ENCODE data around the gene CACYBP.

- TF ChIP-seq CEBPB (IDR thresholded peaks at IDR 0.05; ENCODE audit: low read depth) (no peak), POLR2A (IDR thresholded peaks at IDR 0.05; ENCODE audit: borderline replicate concordance, extremely low read depth, insufficient read depth, insufficient read length) (no peak), POLR2AphosphoS5 (IDR thresholded peaks at IDR 0.05; ENCODE audit: low read depth, low read length) (no peak), EZH2 (IDR thresholded peaks at IDR 0.05) (no peak), MAX (IDR thresholded peaks at IDR 0.05) (no peak), CTCF (IDR thresholded peaks at IDR 0.05 in 2 of 3, conservative IDR thresholded peaks at IDR 0.05 in 1 of 3; ENCODE audit: borderline replicate concordance in 1 of 3, insufficient read depth in 1 of 3, low read depth in 2 of 3, low read length in 2 of 3) (no peak), SIN3A (IDR thresholded peaks at IDR 0.05; ENCODE audit: low read depth) (no peak), ZNF274 (IDR thresholded peaks at IDR 0.05; ENCODE audit: low read depth, low read length) (no peak), EZH2phosphoT487 (IDR thresholded peaks at IDR 0.05; ENCODE audit: borderline replicate concordance) (no peak), REST (IDR thresholded peaks at IDR 0.05; ENCODE audit: low read depth) (no peak)
Measured at GRCh38 chr1:174989536-174990220, 10.1 kb upstream of the CACYBP start.
